NCI-H2107 (cell line): Measurements from ENCODE around the gene PGC.

Experiments
- DNase-seq: peaks from one replicate; lab custom pipeline; 2025; lab: John Stamatoyannopoulos, UW

Gene PGC

DNA sequence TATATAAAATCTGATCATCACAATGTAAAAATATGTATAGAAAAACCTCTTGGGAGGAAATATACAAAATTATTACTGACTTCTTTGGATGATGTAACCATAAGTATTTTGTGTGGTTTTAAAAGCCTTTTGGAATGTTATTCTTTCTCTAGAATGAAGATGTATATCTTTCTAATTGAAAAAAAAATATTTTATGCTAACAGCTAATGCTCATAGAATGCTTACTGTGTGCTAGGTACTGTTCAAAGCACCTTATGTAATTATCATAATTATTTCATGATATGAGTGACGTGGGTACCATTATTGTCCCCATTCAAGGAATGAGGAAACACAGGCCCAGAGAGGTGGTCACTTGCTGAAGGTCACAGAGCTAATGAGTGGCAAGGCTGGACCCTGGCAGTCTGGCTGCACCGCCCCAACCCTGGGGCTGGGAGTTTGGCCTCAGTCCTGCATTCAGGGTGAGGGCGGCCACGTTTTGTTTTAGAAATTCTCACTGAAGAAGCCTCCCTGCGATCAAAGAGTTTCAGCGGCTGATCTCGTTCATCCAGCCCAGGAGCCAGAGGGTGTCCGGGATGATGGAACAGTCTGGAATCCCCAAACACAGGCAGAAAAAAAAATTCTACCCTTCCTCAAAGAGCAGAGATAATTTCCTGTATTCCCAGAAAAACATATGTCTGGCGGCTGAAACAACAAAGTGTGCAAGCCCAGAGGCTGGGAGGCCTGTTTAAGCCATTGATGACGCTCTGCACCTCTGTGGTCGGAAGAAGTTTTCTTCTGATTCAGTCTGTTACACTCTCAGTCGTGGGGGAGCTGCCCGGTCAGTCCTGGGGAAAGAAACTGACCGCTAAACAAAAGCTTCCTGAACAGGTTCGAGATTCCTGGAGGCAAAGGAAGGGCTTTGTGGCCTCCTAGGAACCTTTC lies 49.1 kb downstream of the PGC start:
- no peak for DNase-seq

DNA sequence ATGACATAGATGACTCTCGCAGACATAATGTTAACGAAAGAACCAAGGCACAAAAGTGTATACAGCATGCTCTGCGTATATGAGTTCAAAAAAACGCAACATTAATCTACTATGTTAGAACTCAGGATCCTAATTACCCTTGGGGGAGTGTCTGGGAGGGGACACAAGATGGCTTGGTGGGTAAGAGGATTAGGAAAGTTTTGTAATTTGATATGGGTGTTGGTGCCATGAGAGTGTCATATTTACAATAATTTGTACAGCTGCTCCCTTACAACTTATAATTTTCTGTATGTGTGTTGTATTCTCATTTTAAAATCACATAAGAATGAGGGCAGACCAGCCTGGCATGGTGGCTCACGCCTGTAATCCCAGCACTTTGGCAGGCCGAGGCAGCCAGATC lies 50.4 kb downstream of the PGC start:
- no peak for DNase-seq

DNA sequence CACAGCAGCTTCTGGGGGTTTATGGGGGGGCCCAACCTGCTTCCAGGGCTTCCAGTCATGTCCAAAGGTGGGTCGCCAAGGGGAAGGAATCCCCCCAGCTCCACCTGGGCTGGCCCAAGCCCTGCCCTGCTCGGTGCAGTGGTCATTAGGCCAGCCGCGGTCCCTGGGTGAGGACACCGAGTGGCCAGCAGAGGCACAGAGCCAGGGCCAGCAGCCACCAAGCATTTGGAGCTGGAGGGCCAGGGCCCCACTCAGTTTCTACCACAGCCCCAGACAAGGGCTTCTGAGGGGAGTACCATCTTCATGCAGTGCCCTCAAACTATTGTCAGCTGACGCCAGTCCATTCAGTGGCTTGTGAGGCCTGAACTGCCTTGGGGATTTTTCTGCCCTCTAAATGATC lies 51.4 kb downstream of the PGC start:
- DNase-seq: no peak

GRCh38 chr6:41694815-41695526 lies 52.2 kb downstream of the PGC start:
- no peak for DNase-seq

DNA sequence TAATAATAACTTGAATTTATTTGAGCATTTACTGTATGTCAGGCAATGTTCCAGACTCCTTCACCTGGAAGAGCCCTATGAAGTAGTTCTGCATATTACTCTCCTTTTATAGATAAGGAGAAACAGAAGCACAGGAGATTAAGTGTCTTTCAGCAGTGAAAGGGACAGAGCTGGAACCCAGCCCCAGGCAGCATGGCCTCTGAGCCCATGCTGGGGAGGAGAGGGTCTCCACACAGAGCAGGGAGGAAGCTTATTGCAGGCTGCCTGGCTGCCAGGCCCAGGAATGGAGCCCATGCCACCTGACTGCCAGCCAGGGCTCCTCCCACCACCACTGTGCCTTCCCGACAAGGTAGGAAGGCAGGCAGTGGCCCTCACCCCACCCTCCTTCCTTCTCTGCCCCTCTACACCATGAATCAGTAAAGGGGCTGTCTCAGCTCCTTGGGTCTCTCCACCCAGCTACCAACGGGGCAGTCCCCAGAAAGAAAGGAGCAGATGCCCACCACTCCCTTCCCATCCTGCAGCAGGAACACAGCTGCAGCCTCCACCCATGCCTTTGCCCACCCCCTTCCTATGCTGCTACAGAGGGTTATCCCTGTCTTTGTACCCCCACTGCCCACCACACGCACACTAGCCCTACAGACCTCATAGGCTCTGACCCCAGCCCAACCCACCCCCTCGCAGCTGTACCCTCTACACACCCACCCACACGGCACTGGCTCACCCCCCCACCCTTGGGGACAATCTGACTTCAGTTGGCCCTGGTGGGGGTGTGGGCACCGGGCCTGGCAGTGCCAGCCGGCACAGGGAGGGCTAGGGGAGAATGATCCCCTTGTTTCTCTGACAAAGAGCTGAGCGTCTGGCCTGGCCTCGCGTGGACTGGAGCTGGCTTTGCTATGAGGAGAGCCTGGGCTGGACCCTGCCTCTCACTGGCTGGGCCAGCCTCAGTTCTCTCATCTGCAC lies 53.6 kb downstream of the PGC start:
- DNase-seq: no peak

DNA sequence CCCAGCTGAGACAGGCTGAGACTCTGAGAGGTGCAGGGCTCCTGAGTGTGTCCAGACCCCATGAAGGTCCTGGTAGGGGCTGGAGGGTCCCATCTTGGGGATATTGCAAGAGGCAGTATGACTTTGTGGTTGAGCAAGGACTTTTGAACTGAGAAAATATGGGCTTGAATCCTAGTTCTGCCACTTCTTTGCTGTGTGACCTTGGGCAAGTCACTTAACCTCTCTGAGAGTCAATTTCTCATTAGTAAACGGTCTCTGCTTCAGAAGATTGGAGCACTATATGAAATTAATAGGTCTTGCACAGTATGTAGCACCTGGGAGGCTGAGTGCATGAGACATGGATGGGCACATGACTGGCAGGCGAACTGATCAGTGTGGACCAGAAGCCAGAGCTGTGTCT lies 54.5 kb downstream of the PGC start:
- no peak for DNase-seq

- no peak for DNase-seq
These were observed 55.0 kb downstream of the PGC start for GRCh38 chr6:41692080-41692675.

GRCh38 chr6:41691426-41692079 lies 55.6 kb downstream of the PGC start:
- no peak for DNase-seq

DNA sequence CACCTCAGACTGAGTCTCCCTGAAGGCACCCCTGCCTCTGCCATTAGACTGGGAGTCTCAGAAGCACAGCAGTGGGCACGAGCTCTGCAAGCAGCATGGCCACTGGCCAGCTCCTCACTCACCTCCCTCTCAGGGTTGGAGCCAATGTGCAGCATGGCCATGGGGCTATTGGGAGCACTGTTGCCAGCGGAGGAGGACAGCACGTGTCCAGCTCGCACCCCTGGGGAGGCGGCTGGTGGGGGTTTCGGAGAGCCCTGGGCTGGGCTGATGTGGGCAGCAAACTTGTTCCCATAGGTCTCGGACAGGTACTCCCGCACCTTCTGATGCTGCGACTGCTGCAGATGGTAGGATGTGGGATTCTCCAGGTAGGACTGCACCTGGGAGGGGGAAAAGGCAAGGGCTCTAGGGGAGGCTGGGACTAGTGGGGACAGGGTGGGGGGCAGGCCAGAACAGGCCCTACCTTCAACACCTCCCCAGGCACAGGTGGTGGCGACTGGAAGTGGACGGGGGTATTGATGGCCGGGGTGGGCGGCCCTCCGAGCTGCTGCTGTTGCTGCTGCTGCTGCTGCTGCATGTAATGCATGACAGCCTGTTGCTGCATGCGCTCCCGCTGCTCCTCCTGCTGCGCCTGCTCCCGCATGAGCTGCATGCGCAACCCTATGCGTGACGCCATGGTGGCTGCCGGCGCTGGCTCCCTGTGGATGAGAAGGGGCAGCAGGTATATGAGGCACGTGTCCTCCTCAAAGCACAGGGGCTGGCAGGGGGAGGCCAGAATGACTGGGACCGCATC lies 56.5 kb downstream of the PGC start:
- DNase-seq: no peak

DNA sequence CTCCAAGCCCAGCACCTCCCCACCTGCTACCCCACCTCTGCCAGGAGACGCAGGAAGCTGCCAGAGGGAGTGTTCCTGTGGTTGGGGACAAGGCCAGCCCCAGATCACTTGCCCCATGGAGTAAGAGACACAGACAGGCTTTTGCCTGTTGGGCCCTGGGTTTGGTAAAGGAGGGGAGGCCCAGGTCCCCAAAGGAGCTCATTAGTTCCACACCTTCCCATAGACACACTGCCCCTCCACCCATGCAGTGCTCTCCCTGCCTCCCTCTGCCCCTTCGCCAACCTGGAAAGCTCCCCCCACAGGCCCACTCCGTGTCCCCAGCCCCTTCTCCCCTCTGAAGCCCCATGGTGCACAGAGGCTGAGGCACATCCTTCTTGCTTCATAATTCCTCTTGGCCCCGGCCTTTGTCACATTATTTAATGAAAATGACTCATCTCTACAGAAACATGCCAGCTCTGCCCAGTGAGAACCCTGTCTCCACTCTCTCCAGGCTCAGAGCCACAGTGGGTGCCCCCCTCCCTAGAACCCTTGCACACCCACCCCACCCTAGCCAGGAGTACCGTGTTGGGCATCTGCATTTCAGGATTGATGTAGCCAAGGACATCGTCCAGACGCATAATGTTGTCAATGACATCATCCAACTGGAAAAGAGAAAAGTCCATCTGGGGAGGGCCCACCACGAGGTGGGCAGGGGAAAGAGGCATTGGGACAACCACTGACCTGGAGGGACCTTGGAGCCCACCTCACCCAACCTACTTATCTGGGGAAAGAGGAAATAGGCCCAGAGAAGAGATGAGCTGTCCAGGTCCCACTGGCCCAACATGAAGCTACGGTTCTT lies 57.8 kb downstream of the PGC start:
- no peak for DNase-seq

GRCh38 chr6:41688256-41688965 lies 58.8 kb downstream of the PGC start:
- no peak for DNase-seq

- no peak for DNase-seq
These were observed 59.6 kb downstream of the PGC start for GRCh38 chr6:41687501-41688175.
